Fibroblast of skin of right quadriceps (primary cell): ENCODE results near the gene DCXR.

Experiments used
- DNase-seq: peaks from one replicate; pipeline ENCODE4 v3.0.0-alpha.2; 2013

Gene DCXR

GRCh38 chr17:82037092-82037888 is at the start of gene DCXR:
TSS of gene DCXR (minus strand) at chr17:82037697. CDS start at chr17:82037682, 15 bp downstream.
- peak; percentile 95 for DNase-seq

GRCh38 chr17:82085931-82086764 is 48.7 kb upstream of the DCXR start:
- no peak for DNase-seq

GRCh38 chr17:82085031-82085861 is 47.7 kb upstream of the DCXR start:
- no peak for DNase-seq

GRCh38 chr17:82084373-82085030 is 47.0 kb upstream of the DCXR start:
- no peak for DNase-seq

GRCh38 chr17:82083533-82084359 is 46.2 kb upstream of the DCXR start:
- no peak for DNase-seq

- DNase-seq: no peak
Observed at GRCh38 chr17:82083009-82083408, 45.5 kb upstream of the DCXR start.

- no peak for DNase-seq
Observed at GRCh38 chr17:82082456-82082855, 45.0 kb upstream of the DCXR start.

- DNase-seq: no peak
Observed at GRCh38 chr17:82081966-82082365, 44.5 kb upstream of the DCXR start.

- DNase-seq: no peak
Observed at GRCh38 chr17:82081546-82081945, 44.0 kb upstream of the DCXR start.

GRCh38 chr17:82080789-82081464 is 43.4 kb upstream of the DCXR start:
- DNase-seq: no peak

GRCh38 chr17:82080048-82080788 is 42.7 kb upstream of the DCXR start:
- DNase-seq: no peak

GRCh38 chr17:82079001-82079677 is 41.6 kb upstream of the DCXR start:
- DNase-seq: no peak

GRCh38 chr17:82078433-82078832 is 40.9 kb upstream of the DCXR start:
- DNase-seq: no peak

GRCh38 chr17:82077617-82078358 is 40.3 kb upstream of the DCXR start:
- no peak for DNase-seq

GRCh38 chr17:82076785-82077591 is 39.5 kb upstream of the DCXR start:
- no peak for DNase-seq

- no peak for DNase-seq
Observed at GRCh38 chr17:82076018-82076784, 38.7 kb upstream of the DCXR start.

- DNase-seq: no peak
Observed at GRCh38 chr17:82073446-82073845, 35.9 kb upstream of the DCXR start.
